Esophagus muscularis mucosa (tissue), 4 donors: ENCODE results near the gene DIP2A. TPM values are rescaled to one million over a fixed set of nuclear protein-coding genes. Genes with fewer than 3 reads are reported as not detected.
"Not testable (repeated sequence)": the region's sequence is repeated elsewhere in the genome, so short reads cannot be mapped to it uniquely, and the experiment has no call there.

ENCODE experiments used
- DNase-seq: peaks from one replicate; pipeline ENCODE4 v3.0.0-alpha.2; 2017; ENCODE audit errors: extremely low spot score
- H3K27ac ChIP-seq, 4 donors: fragments of 200-600 bp; sonication (generic); replicated peaks in 1 of 4; 1 replicate in 3 of 4; 2 replicates in 1 of 4; pipeline ENCODE4 v1.5.1; 2016 to 2019; ENCODE audit warnings: mild to moderate bottlenecking in 1 of 4
- H3K27me3 ChIP-seq, 4 donors: fragments of 200-600 bp; sonication (generic); one replicate each; pipeline versions ENCODE4 v1.5.1 to v1.6.0; 2016 to 2019
- H3K36me3 ChIP-seq, 4 donors: fragments of 200-600 bp; sonication (generic); one replicate each; pipeline ENCODE4 v1.5.1; 2016 to 2019
- H3K4me1 ChIP-seq, 4 donors: fragments of 200-600 bp; sonication (generic); one replicate each; pipeline ENCODE4 v1.5.1; 2016 to 2019
- H3K4me3 ChIP-seq, 4 donors: fragments of 200-600 bp; sonication (generic); 1 replicate in 2 of 4; 2 replicates in 2 of 4; pipeline ENCODE4 v1.5.1; 2016 to 2019; ENCODE audit warnings: mild to moderate bottlenecking in 4 of 4, moderate library complexity in 1 of 4
- H3K9me3 ChIP-seq, 4 donors: fragments of 200-600 bp; sonication (generic); 1 replicate in 3 of 4; 2 replicates in 1 of 4; pipeline ENCODE4 v1.5.1; 2016 to 2019
- EP300 ChIP-seq: sonication (generic); formaldehyde crosslinking; IDR thresholded peaks from one replicate; pipeline ENCODE4 v1.6.1; 2017; ENCODE audit warnings: antibody characterized with exemption
- POLR2A ChIP-seq: fragments of 450-650 bp; IDR thresholded peaks from one replicate; pipeline ENCODE4 v1.6.1; 2017; ENCODE audit warnings: antibody characterized with exemption, moderate library complexity, mild to moderate bottlenecking, low read depth
- POLR2AphosphoS5 ChIP-seq, 2 donors: sonication (generic); formaldehyde crosslinking; IDR thresholded peaks; one replicate each; pipeline ENCODE4 v1.6.1; 2017; ENCODE audit warnings: antibody characterized with exemption in 2 of 2
- WGBS: methylation state at CpG from one replicate; pipeline ENCODE4 v1.1.5; 2018; 5-methylcytosine and 5-hydroxymethylcytosine counted together
- intact Hi-C: fragments of 100-400 bp; cut with DNase I; formaldehyde crosslinking; loops from one replicate; pipeline ENCODE4 v1.15.1; 2023
- total RNA-seq, 4 donors: library from RNA; depleted of rRNA; stranded (reverse); fragments of >200 nt; gene quantifications; one replicate each; pipeline versions ENCODE4 v1.1.0 to v1.2.1, GENCODE V29; 2016
- TF ChIP-seq, protein P1 (sequence below), 3 experiments: fragments of 200-600 bp in 2 of 3; fragments of 450-650 bp in 1 of 3; sonication (generic) in 2 of 3; IDR thresholded peaks; one replicate each; pipeline ENCODE4 v1.5.1; 2017 to 2019; ENCODE audit warnings: antibody characterized with exemption in 3 of 3, mild to moderate bottlenecking in 2 of 3, moderate library complexity in 1 of 3

The DIP2A gene
- total RNA-seq, 4 donors from 2014 or later, result 19.2 to 33.4 (median 28.7) TPM

DNA sequence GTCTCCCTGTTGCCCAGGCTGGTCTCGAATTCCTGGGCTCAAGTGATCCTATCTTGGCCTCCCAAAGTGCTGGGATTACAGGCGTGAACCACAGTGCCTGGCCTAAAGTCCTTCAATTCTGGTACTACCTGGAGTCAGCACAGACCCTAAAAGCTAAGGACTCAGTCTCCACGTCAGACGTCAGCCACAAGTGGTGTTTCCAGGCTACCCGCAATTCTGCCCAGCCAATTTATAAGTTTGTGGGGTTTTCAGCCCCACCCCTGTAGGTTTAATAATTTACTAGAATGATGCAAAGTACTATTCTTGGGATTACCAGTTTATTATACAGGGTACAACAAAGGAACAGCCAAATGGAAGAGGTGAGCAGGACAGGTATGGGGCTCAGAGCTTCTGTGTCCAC, 10.6 kb upstream of the DIP2A start:
- no peaks in the 10 kb centered on the region for H3K27me3 ChIP-seq
- H3K4me1 ChIP-seq, result peaks cover 4 to 12% (median 9%) of the 10 kb centered on the region in 4 donors
- peaks cover 8 to 36% (median 23%) of the 10 kb centered on the region in 4 donors for H3K36me3 ChIP-seq
- H3K27ac ChIP-seq, result no peak overlapping the region
- intact Hi-C loops, result no loop called here
- H3K4me3 ChIP-seq, result no peak overlapping the region
- H3K9me3 ChIP-seq, result no peaks in the 10 kb centered on the region
- no peak for DNase-seq
- TF ChIP-seq EP300, result no peak
- TF ChIP-seq, protein P1, sequence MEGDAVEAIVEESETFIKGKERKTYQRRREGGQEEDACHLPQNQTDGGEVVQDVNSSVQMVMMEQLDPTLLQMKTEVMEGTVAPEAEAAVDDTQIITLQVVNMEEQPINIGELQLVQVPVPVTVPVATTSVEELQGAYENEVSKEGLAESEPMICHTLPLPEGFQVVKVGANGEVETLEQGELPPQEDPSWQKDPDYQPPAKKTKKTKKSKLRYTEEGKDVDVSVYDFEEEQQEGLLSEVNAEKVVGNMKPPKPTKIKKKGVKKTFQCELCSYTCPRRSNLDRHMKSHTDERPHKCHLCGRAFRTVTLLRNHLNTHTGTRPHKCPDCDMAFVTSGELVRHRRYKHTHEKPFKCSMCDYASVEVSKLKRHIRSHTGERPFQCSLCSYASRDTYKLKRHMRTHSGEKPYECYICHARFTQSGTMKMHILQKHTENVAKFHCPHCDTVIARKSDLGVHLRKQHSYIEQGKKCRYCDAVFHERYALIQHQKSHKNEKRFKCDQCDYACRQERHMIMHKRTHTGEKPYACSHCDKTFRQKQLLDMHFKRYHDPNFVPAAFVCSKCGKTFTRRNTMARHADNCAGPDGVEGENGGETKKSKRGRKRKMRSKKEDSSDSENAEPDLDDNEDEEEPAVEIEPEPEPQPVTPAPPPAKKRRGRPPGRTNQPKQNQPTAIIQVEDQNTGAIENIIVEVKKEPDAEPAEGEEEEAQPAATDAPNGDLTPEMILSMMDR (IDR thresholded peaks at IDR 0.05), result no peak
- no peak for TF ChIP-seq POLR2A
- TF ChIP-seq POLR2AphosphoS5 (IDR thresholded peaks at IDR 0.05), result no peak
- WGBS, result 97% methylated on average over 5 of the region's 5 CpGs

DNA sequence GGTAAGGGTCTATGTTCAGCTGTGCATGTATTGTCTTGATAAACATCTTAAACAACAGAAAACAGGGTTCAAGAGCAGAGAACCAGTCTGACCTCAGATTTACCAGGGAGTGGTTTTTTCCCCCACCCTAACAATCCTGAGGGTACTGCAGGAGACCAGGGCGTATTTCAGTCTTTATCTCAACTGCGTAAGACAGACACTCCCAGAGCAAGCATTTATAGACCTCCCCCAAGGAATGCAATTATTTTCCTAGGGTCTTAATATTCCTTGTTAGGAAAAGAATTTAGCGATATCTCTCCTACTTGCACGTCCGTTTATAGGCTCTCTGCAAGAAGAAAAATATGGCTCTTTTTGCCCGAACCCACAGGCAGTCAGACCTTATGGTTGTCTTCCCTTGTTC, 9.8 kb upstream of the DIP2A start:
- H3K27ac ChIP-seq, H3K4me1 ChIP-seq, DNase-seq, intact Hi-C loops, H3K9me3 ChIP-seq, H3K4me3 ChIP-seq, H3K27me3 ChIP-seq: not testable (repeated sequence)
- H3K36me3 ChIP-seq, result peaks cover 5 to 28% (median 17%) of the 10 kb centered on the region in 4 donors
- WGBS, result over 99% methylated on average over 6 of the region's 6 CpGs

DNA sequence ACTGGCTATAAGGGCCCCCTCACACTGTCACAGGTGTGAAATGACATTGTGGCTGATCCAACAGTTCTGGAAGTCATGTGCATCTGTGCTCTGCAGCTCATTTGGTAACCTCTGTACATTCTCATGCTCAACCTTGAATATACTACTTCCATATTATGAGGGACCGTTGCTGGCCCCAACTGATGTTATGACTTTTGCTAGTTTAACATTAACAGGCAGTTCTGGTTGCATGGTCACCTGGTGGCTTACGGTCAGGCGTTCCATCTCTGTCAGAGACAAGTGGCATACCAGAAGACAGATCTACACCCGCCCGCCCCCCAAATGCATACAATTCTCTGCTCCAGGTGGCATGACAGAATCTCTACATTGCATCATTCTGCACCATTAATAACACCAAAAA, 6.0 kb upstream of the DIP2A start:
- Histone ChIP-seq H3K36me3 (no peaks in the 10 kb centered on the region), H3K27ac (no peak overlapping the region), H3K4me1 (peaks cover 36 to 44% (median 40%) of the 10 kb centered on the region in 4 donors), H3K27me3 (no peaks in the 10 kb centered on the region), H3K9me3 (no peaks in the 10 kb centered on the region), H3K4me3 (no peak overlapping the region)
- DNase-seq, result no peak
- intact Hi-C loops, result loop anchor here (10.0 kb wide), 1 partner anchor 128 kb away; the partner anchor contains the start of genes C21orf58 and PCNT
- 91% methylated on average over 5 of the region's 5 CpGs for WGBS
- TF ChIP-seq POLR2A (no peak), POLR2AphosphoS5 (IDR thresholded peaks at IDR 0.05) (no peak), EP300 (no peak)
- TF ChIP-seq, protein P1 (IDR thresholded peaks at IDR 0.05), result no peak

DNA sequence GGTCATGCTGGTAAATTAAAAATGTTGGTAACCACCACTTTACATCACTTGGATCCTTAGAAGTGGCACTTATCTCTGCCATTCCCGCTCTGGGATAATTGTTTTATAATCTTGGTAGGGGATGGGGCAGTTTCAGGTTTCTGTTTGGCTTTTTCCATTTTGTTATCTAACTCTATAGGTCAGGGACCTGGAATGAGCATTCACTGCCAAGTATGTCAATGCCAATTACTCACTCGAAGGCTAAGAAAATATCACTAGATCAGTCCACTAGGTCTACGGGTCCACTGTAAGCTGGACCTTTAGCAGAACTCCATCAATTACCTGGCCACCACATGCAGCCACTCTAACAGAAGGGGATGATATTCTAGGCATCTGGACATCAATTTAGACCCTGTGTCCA, 4.5 kb upstream of the DIP2A start:
- TF ChIP-seq POLR2AphosphoS5 (IDR thresholded peaks at IDR 0.05) (no peak), POLR2A (no peak), EP300 (no peak)
- TF ChIP-seq, protein P1 (IDR thresholded peaks at IDR 0.05), result no peak
- H3K4me1 ChIP-seq, result peaks cover 38 to 47% (median 44%) of the 10 kb centered on the region in 4 donors
- H3K27ac ChIP-seq, result no peak overlapping the region
- no peak for DNase-seq
- H3K36me3 ChIP-seq, result no peaks in the 10 kb centered on the region
- H3K27me3 ChIP-seq, result no peaks in the 10 kb centered on the region
- no peak overlapping the region for H3K4me3 ChIP-seq
- 64% methylated on average over 3 of the region's 3 CpGs for WGBS
- intact Hi-C loops, result loop anchor here (10.0 kb wide), 1 partner anchor 129 kb away; the partner anchor contains the start of genes C21orf58 and PCNT
- no peaks in the 10 kb centered on the region for H3K9me3 ChIP-seq

DNA sequence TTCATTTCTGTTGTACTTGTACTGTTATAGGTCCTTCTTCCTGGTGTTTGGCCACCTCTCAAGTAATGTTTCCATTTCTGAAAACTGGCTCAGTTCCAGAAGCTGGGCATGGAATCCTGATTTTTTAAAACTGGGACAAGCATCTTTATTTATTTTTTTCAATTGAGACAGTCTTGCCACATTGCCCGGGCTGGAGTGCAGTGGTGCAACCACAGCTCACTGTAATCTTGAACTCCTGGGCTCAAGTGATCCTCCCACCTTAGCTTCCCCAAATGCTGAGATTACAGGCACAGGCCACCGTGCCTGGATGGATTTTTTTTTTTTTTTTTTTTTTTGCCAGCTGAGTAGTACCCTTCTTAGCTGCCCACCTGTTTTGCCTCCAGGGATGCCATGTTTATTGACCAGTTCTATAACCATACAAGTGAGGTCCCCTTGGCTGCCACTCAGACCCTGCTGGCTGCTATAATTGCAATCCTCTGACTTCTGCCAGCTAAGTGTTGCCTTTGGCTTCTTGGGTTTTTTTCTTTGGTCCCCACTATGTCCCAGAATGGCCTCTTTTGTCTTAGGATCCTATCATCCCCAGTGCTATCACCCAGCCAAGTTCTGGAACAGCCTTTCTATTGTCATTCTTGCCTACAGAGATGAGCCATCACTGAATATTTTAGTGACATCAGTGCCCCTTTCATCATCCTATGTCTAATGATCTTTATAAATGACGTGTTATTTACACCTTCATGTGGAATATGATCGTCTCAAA, 3.9 kb upstream of the DIP2A start:
- Histone ChIP-seq H3K4me3 (no peak overlapping the region), H3K36me3 (no peaks in the 10 kb centered on the region), H3K27ac (peak overlapping the region; percentile 3 to 91 (median 55)), H3K4me1 (peaks cover 43 to 54% (median 47%) of the 10 kb centered on the region in 4 donors), H3K9me3 (no peaks in the 10 kb centered on the region), H3K27me3 (no peaks in the 10 kb centered on the region)
- DNase-seq, result no peak
- TF ChIP-seq, protein P1 (IDR thresholded peaks at IDR 0.05), result no peak
- no peak for TF ChIP-seq POLR2A
- no peak for TF ChIP-seq EP300
- no peak for TF ChIP-seq POLR2AphosphoS5 (IDR thresholded peaks at IDR 0.05)
- 44% methylated on average over 4 of the region's 4 CpGs for WGBS
- intact Hi-C loops, result loop anchor here (10.0 kb wide), 1 partner anchor 130 kb away; the partner anchor contains the start of genes C21orf58 and PCNT
